Globus pallidus (tissue), 1 donor: ENCODE results near the gene WASL.
"Not testable (repeated sequence)": the region's sequence is repeated elsewhere in the genome, so short reads cannot be mapped to it uniquely, and the experiment has no call there.

ENCODE experiments used
- DNase-seq: peaks from one replicate; pipeline ENCODE4 v3.0.0-alpha.2; 2015; ENCODE audit warnings: low spot score

WASL gene

DNA sequence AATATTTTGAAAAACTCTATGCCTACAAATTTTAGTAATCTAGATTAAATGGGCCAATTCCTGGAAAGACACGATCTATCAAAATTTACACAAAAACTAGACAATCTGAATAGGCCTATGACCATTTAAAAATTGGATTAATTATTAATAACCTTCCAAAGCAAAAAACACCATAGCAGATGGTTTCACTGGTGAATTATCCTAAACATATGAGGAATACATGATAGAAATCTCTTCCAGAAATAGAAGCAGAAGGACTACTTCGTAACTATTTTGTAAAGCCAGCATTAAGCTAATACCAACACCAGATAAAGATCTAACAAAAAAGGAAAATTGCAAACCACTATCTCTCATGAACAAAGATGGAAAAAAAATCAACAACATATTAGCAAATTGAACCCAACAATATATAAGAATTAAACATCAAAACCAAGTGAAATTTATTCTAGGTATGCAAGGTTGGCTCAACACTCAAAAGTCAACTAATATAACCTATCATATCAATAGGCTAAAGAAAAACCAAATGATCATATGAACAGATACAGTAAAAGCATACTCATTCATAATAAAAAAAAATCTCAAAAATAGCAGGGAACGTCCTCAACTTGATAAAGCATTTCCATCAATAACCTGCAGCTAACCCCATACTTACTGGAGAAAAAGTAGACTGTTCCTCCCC is 16.3 kb downstream of the WASL start:
- no peak for DNase-seq

DNA sequence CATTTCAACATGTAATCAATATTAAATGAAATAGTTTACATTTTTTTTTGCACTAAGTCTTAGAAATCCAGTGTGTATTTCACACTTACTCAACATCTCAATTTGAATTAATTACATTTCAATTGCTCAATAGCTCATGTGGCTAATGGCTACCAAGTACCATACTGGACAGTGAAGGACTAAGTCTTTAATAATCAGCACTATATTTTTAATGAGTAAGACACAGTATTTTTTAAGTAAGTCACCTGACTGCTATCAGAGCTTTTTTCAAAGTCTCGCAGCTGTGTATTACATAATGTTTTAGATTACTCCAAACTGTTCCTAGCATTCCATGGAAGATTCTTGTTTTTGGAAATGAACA is 19.6 kb downstream of the WASL start:
- no peak for DNase-seq

GRCh38 chr7:123727071-123727837 is 21.5 kb downstream of the WASL start:
- DNase-seq = no peak

DNA sequence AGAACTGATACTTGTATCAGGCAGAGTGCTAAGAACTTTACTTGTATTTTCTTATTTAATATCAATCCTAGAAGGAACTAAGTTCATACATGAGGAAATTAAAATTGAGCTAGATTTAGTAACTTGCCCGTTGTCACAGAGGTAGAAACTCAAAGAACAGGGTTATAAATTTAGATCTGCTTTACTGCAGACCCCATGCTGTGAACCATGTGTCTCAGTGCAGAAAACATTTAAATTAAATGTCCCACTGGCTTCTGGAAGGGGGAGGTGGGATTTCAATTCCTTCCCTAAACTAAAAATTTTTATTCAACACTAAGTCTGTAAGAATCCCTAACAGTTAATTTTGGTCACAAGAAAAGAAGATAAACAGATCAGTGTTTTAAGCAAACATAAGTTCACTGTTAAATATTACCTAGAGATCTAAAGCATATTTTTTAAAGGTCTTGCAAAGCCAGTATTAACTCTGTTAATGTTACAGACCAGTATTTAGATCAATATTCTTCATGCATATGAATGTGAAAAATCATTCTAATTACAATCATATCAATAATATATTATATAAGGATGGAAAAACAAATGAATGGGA is 23.1 kb downstream of the WASL start:
- DNase-seq = no peak

GRCh38 chr7:123724817-123725253 is 24.0 kb downstream of the WASL start:
- no peak for DNase-seq

DNA sequence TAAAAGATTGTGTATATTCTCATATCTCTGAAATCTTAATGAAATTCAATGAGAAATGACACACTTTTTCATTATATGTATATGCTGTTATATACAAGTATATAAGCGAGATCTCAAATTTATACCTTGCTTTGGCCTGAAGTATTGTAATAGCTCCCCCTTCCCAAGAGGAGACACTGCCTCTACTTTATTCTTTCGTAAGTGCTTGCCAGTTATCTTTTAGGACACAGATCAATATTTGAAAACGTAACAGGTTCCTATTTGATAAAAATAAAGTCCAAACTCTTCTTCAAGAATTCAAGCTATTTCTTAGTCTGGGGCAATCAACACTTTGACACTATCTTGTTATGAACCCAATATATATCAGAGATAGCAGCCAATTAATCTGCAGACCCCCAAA is 24.9 kb downstream of the WASL start:
- no peak for DNase-seq

DNA sequence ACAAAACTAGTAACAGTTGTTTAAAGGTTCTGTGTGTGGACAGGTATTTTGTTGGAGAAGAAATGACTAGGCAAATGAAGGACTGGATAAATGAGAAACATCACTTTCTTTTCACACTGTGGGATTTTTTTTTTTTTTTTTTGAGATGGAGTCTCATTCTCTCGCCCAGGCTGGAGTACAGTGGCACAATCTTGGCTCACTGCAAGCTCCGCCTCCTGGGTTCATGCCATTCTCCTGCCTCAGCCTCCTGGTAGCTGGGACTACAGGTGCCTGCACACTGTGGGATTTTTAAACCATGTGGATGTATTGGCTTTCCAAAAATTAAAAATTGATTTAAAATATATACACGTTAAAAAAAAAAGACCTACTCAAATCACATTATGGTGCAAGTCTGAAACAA is 28.3 kb downstream of the WASL start:
- DNase-seq = not testable (repeated sequence)

GRCh38 chr7:123719197-123719721 is 29.5 kb downstream of the WASL start:
- no peak for DNase-seq

- no peak for DNase-seq
Measured at GRCh38 chr7:123718773-123719172, 30.0 kb downstream of the WASL start.

- DNase-seq = no peak
Measured at GRCh38 chr7:123717689-123718088, 31.1 kb downstream of the WASL start.

DNA sequence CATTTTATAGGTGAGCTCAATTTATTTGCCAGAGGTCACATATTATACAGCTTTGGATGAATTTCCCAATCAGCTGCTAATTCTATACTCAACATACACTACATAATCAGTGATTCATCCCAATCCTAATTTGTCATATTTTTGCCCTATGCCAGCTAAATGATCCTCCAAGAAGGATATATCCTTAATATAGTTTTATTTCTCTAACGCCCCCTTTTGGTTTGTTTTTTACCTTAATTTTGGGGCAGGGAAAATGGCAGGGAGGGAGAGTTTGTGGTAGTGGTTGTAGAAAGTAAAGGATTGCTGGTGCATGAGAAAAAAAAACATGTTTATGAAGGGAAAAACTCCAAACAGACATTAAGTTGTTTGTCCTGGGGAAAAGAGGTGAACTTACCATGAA is 31.9 kb downstream of the WASL start:
- DNase-seq = no peak

DNA sequence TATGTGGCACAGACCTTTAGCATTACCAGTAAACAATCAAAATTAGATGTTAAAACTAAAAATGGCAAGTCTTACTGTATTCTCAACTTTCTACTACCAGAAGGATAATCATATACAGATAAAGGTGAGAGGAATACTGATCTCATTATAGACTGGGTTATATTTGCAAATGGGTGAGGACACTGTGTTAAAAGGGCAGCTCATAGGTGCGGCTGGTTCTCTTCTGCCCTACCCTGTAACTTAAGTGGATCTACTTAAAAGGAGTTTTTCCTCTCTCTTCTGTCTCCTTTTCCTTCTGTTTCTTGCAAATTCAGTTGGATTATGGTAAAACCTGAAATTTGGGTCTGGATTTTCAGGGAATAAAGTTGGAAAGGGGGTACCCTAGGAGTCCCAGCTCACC is 33.0 kb downstream of the WASL start:
- no peak for DNase-seq

- no peak for DNase-seq
Measured at GRCh38 chr7:123715198-123715597, 33.6 kb downstream of the WASL start.

- DNase-seq = no peak
Measured at GRCh38 chr7:123714296-123715080, 34.3 kb downstream of the WASL start.

DNA sequence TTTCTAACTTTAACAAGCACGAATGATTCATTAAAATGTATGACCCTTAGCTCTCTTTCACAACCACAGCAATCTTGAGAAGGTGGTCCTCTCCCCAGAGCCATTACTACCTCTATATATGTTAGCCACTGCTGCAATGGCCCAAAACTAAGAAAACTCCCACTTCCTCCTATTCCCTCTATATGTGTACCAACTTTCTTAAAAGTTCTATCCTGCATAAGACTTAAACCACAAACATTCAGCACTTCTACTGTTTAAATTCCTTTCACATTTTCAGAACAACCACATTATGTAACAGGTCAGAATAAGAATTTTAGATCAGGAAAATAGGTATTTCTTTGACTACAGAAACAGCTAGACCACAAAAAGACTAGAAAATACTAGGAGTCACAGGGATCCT is 36.2 kb downstream of the WASL start:
- no peak for DNase-seq

- DNase-seq = no peak
Measured at GRCh38 chr7:123711832-123712293, 36.9 kb downstream of the WASL start.

GRCh38 chr7:123710683-123711082 is 38.1 kb downstream of the WASL start:
- no peak for DNase-seq

DNA sequence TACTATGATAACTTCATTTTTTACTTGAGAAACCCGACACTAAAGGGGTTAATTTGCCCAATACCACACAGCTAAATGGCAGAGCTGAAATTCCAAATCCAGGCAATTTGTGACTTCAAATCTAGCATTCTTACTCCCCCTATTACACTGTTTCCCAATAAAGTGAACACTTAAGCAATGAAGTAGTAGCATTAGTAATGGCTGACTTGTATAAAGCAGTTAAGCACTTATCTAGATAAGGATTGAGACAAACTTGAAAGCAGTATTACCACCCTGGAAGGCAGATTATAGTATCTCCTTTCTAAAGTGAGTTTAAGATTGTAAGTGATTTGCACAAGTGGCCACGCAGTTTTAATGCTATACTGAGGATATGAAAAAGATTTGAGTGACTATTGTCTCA is 39.3 kb downstream of the WASL start:
- no peak for DNase-seq

DNA sequence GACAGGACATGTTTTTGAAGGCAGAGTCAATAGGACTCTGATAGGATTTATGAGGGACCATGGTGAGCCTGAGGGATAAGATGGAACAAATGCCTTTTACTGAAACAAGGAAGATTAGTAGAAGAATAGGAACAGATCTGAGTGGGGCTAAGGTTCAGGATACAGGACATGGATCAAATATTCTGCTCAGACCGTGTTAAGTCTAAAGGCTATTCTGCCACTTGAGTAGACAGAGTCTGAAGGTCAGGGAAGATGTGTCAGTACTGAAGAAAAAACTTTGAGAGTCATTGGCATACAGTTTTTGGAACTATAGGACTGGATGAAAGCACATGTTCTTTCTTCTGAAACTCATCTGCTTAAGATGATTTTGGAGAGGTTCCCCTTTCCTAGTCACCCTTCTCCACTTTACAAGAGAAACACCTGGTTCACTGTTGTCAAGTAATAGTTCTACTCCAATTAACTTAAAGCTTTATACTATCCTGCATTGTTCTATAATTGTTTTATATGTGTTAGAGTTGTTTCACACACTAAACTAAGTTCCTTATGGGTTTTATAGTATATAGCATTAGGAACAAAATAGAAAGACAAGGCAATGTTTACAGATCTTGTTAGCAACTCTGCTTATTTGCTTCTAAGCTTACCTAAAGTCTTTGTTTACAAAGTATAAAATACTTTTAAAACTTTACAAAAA is 43.4 kb downstream of the WASL start:
- no peak for DNase-seq

GRCh38 chr7:123695944-123696677 is 52.7 kb downstream of the WASL start:
- DNase-seq = no peak

GRCh38 chr7:123692471-123692877 is 56.3 kb downstream of the WASL start:
- no peak for DNase-seq
